DOHH2 (cell line): Measurements from ENCODE around the gene RAI1.

Experiments
- H3F3A ChIP-seq: fragments of 200-600 bp; sonication (generic), shearing (Covaris generic); 2 replicates; pipeline ENCODE4 v1.6.0; 2016; ENCODE audit warnings: antibody characterized with exemption, mild to moderate bottlenecking; ENCODE audit not compliant: control insufficient read depth, insufficient read depth
- H3K27ac ChIP-seq: fragments of 200-600 bp; sonication (generic); 2 replicates; pipeline ENCODE4 v1.5.1; 2014; ENCODE audit warnings: low read depth, mild to moderate bottlenecking, low read length, moderate library complexity
- H3K27me3 ChIP-seq: fragments of 200-600 bp; sonication (generic); 2 replicates; pipeline ENCODE4 v1.6.1; 2014; ENCODE audit warnings: mild to moderate bottlenecking, low read length, mixed read lengths; ENCODE audit not compliant: control insufficient read depth
- H3K36me3 ChIP-seq: fragments of 200-600 bp; sonication (generic); 2 replicates; pipeline ENCODE4 v1.6.1; 2014; ENCODE audit warnings: mild to moderate bottlenecking, low read length, moderate library complexity, mixed read lengths; ENCODE audit not compliant: control insufficient read depth
- H3K4me1 ChIP-seq: fragments of 200-600 bp; sonication (generic); 2 replicates; pipeline ENCODE4 v1.6.1; 2014; ENCODE audit warnings: mild to moderate bottlenecking, low read length, mixed read lengths; ENCODE audit not compliant: control insufficient read depth
- H3K4me2 ChIP-seq: fragments of 200-600 bp; sonication (generic); 2 replicates; pipeline ENCODE4 v1.6.0; 2014; ENCODE audit warnings: mild to moderate bottlenecking, low read length, moderate library complexity
- H3K4me3 ChIP-seq: fragments of 200-600 bp; sonication (generic); 2 replicates; pipeline ENCODE4 v1.5.1; 2014; ENCODE audit warnings: mild to moderate bottlenecking, low read length, mixed read lengths
- H3K79me2 ChIP-seq: fragments of 200-600 bp; sonication (generic); 2 replicates; pipeline ENCODE4 v1.6.1; 2014; ENCODE audit warnings: mild to moderate bottlenecking, low read length, mixed read lengths; ENCODE audit not compliant: control insufficient read depth
- H3K9me2 ChIP-seq: fragments of 200-600 bp; sonication (generic); replicated peaks from 2 replicates; pipeline ENCODE4 v1.6.1; 2014; ENCODE audit warnings: mild to moderate bottlenecking, low read length, mixed read lengths; ENCODE audit not compliant: control insufficient read depth
- H3K9me3 ChIP-seq: fragments of 200-600 bp; sonication (generic); 2 replicates; pipeline ENCODE4 v1.6.1; 2014; ENCODE audit warnings: antibody characterized with exemption, low read length, mixed read lengths; ENCODE audit not compliant: control insufficient read depth, insufficient read depth
- H4K20me1 ChIP-seq: fragments of 200-600 bp; sonication (generic); 2 replicates; pipeline ENCODE4 v1.6.0; 2014; ENCODE audit warnings: low read depth, mild to moderate bottlenecking, antibody characterized with exemption, low read length, moderate library complexity; ENCODE audit not compliant: control insufficient read depth, insufficient read depth
- EZH2phosphoT487 ChIP-seq: fragments of 200-600 bp; sonication (generic); IDR thresholded peaks from 2 replicates; pipeline ENCODE4 v1.6.1; 2017; ENCODE audit warnings: borderline replicate concordance, mild to moderate bottlenecking, antibody characterized with exemption, low read length, moderate library complexity, mixed read lengths
- TF ChIP-seq, protein P1 (sequence below): fragments of 200-600 bp; sonication (generic); IDR thresholded peaks from one replicate; pipeline ENCODE4 v1.5.1; 2014; ENCODE audit warnings: antibody characterized with exemption, mild to moderate bottlenecking, low read depth, low read length; ENCODE audit not compliant: poor library complexity, severe bottlenecking

Gene RAI1

DNA sequence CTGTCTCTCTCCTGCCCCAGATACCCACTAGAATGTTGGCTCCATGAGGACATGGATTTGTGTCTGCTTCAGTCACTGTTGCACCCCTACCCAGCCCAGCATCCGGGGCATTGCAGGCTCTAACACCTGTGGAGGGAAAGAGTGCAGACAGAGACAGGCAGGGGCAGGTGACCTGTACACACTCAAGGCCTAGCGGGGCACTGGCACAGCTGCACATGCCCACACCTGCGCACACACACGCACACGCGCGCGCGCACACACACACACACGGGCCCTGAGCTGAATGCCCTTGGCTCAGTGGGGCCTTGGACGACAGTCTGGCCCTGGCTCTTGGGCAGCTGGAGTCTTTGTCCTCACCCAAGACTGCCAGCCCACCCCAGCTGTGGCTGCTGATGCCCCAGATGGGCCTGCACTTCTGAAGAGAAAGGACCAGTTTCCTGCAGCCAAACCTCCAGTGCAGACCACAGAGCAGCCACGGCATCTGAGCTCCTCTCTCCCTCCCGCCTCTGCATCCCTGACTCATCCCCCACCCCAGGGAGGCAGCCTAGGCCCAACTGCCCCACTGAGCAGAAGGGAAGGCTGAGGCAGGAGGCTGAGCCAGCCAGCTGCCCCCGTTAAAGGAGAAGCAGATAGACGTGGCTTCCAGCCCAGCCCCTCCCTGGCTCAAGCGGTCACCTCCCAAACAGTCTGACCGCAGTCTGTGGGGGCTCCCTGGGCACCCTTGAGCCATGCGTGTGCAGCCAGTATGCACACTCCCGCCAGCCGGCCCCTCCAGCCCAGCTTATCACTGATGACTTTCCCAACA is 12.3 kb upstream of the RAI1 start:
- H3F3A ChIP-seq = no peaks in the 10 kb centered on the region
- no peaks in the 10 kb centered on the region for H4K20me1 ChIP-seq
- H3K9me2 ChIP-seq = no peaks in the 10 kb centered on the region
- no peaks in the 10 kb centered on the region for H3K36me3 ChIP-seq
- no peaks in the 10 kb centered on the region for H3K27me3 ChIP-seq
- H3K4me2 ChIP-seq = no peak overlapping the region
- no peak overlapping the region for H3K27ac ChIP-seq
- no peak overlapping the region for H3K4me3 ChIP-seq
- no peaks in the 10 kb centered on the region for H3K79me2 ChIP-seq
- no peaks in the 10 kb centered on the region for H3K9me3 ChIP-seq
- TF ChIP-seq EZH2phosphoT487 = no peak
- TF ChIP-seq, protein P1, sequence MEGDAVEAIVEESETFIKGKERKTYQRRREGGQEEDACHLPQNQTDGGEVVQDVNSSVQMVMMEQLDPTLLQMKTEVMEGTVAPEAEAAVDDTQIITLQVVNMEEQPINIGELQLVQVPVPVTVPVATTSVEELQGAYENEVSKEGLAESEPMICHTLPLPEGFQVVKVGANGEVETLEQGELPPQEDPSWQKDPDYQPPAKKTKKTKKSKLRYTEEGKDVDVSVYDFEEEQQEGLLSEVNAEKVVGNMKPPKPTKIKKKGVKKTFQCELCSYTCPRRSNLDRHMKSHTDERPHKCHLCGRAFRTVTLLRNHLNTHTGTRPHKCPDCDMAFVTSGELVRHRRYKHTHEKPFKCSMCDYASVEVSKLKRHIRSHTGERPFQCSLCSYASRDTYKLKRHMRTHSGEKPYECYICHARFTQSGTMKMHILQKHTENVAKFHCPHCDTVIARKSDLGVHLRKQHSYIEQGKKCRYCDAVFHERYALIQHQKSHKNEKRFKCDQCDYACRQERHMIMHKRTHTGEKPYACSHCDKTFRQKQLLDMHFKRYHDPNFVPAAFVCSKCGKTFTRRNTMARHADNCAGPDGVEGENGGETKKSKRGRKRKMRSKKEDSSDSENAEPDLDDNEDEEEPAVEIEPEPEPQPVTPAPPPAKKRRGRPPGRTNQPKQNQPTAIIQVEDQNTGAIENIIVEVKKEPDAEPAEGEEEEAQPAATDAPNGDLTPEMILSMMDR = no peak
- peaks cover 25% of the 10 kb centered on the region for H3K4me1 ChIP-seq

DNA sequence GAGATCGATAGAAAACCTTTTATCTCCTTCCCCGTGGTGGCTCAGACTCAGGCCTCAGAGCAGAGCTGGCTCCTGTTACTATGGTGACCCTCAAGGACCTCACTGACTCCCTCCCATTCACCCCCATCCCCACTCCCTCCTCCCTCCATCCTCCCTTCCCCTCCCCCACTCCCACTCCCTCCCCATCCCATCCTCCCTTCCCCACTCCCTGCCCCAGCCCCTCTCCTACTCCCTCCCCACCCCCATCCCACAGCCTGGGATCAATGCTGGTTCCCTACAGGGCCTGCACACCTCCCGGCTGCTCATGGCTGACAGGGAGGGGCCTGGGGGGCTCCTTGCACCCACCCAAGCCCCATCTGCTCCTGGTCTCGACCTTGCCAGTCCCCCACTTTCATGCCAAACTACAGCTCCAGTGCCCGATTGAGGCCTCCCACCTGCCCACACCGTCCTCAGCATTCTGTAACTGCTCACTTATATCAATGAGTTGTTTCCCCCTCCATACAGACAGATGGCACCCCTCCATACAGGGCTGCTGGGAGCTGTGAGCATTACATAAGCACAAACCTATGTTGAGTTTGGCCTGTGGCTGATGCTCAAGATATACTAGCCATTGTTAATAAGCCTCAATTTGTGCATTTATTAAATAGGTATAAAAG is 11.6 kb upstream of the RAI1 start:
- Histone ChIP-seq H3K27me3 (no peaks in the 10 kb centered on the region), H3K4me3 (no peak overlapping the region), H3K9me2 (no peaks in the 10 kb centered on the region), H3K4me1 (peaks cover 25% of the 10 kb centered on the region), H3K27ac (no peak overlapping the region), H3K9me3 (no peaks in the 10 kb centered on the region), H4K20me1 (no peaks in the 10 kb centered on the region), H3K36me3 (no peaks in the 10 kb centered on the region), H3F3A (no peaks in the 10 kb centered on the region), H3K79me2 (no peaks in the 10 kb centered on the region), H3K4me2 (no peak overlapping the region)
- no peak for TF ChIP-seq EZH2phosphoT487
- TF ChIP-seq, protein P1 = no peak

DNA sequence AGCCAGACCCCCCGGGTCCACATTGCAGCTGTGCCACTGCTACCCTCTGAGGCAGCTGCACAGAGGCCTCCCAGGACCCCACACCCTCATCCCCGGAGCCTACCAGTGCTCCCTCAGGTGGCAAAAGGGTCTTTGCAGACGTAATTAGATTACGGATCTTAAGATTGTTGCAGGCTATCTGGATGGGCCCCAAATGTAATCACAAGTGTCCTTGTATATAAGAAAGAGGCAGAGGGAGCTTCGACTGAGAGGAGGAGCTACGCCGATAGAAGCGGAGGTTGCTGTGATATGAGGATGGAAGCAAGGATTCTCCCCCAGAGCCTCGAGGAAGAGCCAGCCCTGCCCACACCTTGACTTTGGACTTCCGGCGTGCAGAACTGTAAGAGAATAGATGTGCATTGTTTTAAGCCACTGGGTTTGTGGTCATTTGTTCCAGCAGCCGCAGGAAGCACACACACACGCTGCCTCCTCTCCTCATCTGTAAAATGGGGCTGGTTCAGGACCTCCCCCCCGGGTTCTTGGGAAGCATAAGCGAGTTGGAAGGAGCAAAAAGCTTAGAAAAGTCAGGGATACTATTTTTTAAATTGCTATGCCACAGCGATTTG is 10.5 kb upstream of the RAI1 start:
- no peaks in the 10 kb centered on the region for H3K36me3 ChIP-seq
- no peaks in the 10 kb centered on the region for H3K79me2 ChIP-seq
- no peak overlapping the region for H3K4me2 ChIP-seq
- H4K20me1 ChIP-seq = no peaks in the 10 kb centered on the region
- peaks cover 30% of the 10 kb centered on the region for H3K4me1 ChIP-seq
- H3K4me3 ChIP-seq = no peak overlapping the region
- H3K9me3 ChIP-seq = no peaks in the 10 kb centered on the region
- H3K27ac ChIP-seq = no peak overlapping the region
- no peaks in the 10 kb centered on the region for H3K9me2 ChIP-seq
- no peak for TF ChIP-seq EZH2phosphoT487
- TF ChIP-seq, protein P1 = no peak
- H3F3A ChIP-seq = no peaks in the 10 kb centered on the region
- H3K27me3 ChIP-seq = no peaks in the 10 kb centered on the region
